ENCODE measurements around the gene DYRK1B. TPM values are rescaled to one million over a fixed set of nuclear protein-coding genes. Genes with fewer than 3 reads are reported as not detected.
"Not testable (repeated sequence)": the region's sequence is repeated elsewhere in the genome, so short reads cannot be mapped to it uniquely, and the experiment has no call there.

Gene DYRK1B
- total and polyA plus RNA-seq, 8 donors, result 6.2 to 20.6 (median 8.3) TPM

DNA sequence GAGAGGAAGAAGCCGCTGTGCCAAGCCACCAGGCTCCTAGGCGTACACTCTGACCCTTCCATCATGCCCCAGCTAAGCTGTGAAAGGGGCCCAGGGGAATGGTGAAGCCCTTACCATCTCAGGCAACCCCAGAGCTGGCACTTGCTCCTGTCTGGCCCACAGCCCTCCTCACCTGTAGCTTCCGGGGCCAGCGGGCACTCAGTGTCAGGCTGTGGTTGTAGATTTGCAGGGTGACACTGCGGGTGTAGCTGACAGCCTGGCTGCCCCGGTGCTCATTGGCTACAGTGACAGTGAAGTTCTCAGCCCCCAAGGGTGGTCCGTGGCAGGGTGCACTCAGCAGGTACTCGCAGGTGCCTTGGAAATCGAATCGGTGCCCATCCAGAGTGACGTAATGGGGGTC lies 42.5 kb upstream of the DYRK1B start:
- H3K27ac ChIP-seq, DNase-seq, H3K36me3 ChIP-seq, H3K27me3 ChIP-seq, H3K9me3 ChIP-seq, FAIRE-seq, H3K4me1 ChIP-seq, H3K4me3 ChIP-seq: not testable (repeated sequence)
- WGBS, 2 donors, result 94 to 100% methylated on average over 2 of the region's 11 CpGs
- intact Hi-C loops (cut with DNase I), result loop anchor here in 1 of 3 donors (5.0 kb wide), 1 partner anchor 59 kb away; no protein-coding TSS in a partner anchor
- peak in 1 of 4 donors; percentile 6 for ATAC-seq

DNA sequence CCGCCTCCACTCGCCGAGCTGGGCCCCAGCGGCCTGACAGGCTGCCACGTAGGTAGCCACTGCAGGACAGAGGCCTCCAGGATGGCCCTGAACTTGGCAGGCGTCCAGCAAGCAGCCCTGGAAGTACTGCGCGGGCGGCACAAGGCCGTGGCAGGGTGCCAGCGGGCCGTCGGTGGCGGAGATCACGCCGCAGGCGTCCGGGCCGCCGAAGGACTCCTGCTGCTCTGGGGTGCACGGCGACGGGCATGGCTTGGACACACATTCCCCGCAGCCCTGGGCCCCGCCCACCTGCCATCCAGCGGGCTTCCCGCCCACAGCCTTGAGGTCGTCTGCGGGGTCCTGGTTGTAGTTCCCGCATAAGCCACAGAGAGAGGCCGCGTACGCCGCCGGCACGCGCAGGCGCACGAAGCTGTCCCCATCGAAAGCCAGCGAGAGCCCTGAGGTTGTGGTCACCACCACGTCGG lies 41.5 kb upstream of the DYRK1B start:
- ATAC-seq (peak in 3 of 4 donors; percentile 14 to 76 (median 66)), DNase-seq (peak in 3 of 6 donors; percentile 40 to 63 (median 46))
- 46 to 60% methylated on average over 34 to 43 of the region's 43 CpGs for WGBS, 2 donors
- H3K4me1 ChIP-seq, H3K36me3 ChIP-seq, H3K27ac ChIP-seq, H3K27me3 ChIP-seq, H3K9me3 ChIP-seq, H3K4me3 ChIP-seq, FAIRE-seq: not testable (repeated sequence)
- intact Hi-C loops (cut with DNase I), result loop anchor here in 1 of 3 donors (5.0 kb wide), 1 partner anchor 58 kb away; no protein-coding TSS in a partner anchor

- H3K36me3 ChIP-seq, result no peaks in the 10 kb centered on the region
- WGBS, 2 donors, result 86 to 87% methylated on average over 1 of the region's 1 CpG
- H3K27me3 ChIP-seq, result no peaks in the 10 kb centered on the region
- ATAC-seq (no peak), DNase-seq (no peak), FAIRE-seq (no peak)
- no peak overlapping the region for H3K4me3 ChIP-seq
- TF ChIP-seq, protein P1, sequence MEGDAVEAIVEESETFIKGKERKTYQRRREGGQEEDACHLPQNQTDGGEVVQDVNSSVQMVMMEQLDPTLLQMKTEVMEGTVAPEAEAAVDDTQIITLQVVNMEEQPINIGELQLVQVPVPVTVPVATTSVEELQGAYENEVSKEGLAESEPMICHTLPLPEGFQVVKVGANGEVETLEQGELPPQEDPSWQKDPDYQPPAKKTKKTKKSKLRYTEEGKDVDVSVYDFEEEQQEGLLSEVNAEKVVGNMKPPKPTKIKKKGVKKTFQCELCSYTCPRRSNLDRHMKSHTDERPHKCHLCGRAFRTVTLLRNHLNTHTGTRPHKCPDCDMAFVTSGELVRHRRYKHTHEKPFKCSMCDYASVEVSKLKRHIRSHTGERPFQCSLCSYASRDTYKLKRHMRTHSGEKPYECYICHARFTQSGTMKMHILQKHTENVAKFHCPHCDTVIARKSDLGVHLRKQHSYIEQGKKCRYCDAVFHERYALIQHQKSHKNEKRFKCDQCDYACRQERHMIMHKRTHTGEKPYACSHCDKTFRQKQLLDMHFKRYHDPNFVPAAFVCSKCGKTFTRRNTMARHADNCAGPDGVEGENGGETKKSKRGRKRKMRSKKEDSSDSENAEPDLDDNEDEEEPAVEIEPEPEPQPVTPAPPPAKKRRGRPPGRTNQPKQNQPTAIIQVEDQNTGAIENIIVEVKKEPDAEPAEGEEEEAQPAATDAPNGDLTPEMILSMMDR (IDR thresholded peaks at IDR 0.05), result no peak
- H3K4me1 ChIP-seq, result no peaks in the 10 kb centered on the region
- no peaks in the 10 kb centered on the region for H3K9me3 ChIP-seq
- intact Hi-C loops (cut with DNase I), result no loop called here
- no peak overlapping the region for H3K27ac ChIP-seq
Measured at GRCh38 chr19:39874404-39874803, 40.4 kb upstream of the DYRK1B start.

DNA sequence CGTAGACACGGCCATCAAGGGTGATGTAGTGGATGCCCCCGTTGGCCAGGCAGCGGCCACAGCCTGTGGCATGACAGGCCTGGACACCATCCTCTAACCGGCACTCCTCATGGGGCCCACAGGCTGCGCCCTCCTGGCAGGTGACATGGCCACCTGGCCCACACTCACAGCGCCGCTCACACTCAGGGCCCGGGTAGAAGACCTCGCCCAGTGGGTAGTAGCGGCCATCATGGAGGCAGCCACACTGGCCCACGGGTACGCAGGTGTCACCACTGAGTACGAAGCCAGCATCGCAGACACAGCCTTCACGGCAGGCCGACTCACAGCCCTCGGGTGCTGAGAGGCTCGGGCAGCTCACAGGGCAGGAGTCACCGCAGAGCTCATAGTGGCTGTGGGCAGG lies 39.4 kb upstream of the DYRK1B start:
- intact Hi-C loops (cut with DNase I), result no loop called here
- no peaks in the 10 kb centered on the region for H3K4me1 ChIP-seq
- H3K27ac ChIP-seq, result no peak overlapping the region
- H3K4me3 ChIP-seq, result no peak overlapping the region
- DNase-seq, result no peak
- H3K27me3 ChIP-seq, result no peaks in the 10 kb centered on the region
- TF ChIP-seq, protein P1 (IDR thresholded peaks at IDR 0.05), result no peak
- no peak for FAIRE-seq
- WGBS, 2 donors, result 87 to 94% methylated on average over 20 of the region's 20 CpGs
- no peaks in the 10 kb centered on the region for H3K36me3 ChIP-seq
- no peaks in the 10 kb centered on the region for H3K9me3 ChIP-seq
- no peak for ATAC-seq

- 85 to 90% methylated on average over 47 of the region's 47 CpGs for WGBS, 2 donors
- H3K4me1 ChIP-seq, result no peaks in the 10 kb centered on the region
- TF ChIP-seq, protein P1 (IDR thresholded peaks at IDR 0.05), result no peak
- no peaks in the 10 kb centered on the region for H3K27me3 ChIP-seq
- H3K27ac ChIP-seq, result no peak overlapping the region
- H3K36me3 ChIP-seq, result no peaks in the 10 kb centered on the region
- H3K4me3 ChIP-seq, result no peak overlapping the region
- intact Hi-C loops (cut with DNase I), result no loop called here
- FAIRE-seq (no peak), ATAC-seq (no peak), DNase-seq (no peak)
- no peaks in the 10 kb centered on the region for H3K9me3 ChIP-seq
Measured at GRCh38 chr19:39871886-39872866, 38.2 kb upstream of the DYRK1B start.

- 87 to 91% methylated on average over 6 of the region's 6 CpGs for WGBS, 2 donors
- TF ChIP-seq, protein P1 (IDR thresholded peaks at IDR 0.05), result no peak
- FAIRE-seq, result no peak
- Histone ChIP-seq H3K9me3 (no peaks in the 10 kb centered on the region), H3K4me1 (no peaks in the 10 kb centered on the region), H3K4me3 (no peak overlapping the region), H3K27ac (no peak overlapping the region), H3K27me3 (no peaks in the 10 kb centered on the region), H3K36me3 (no peaks in the 10 kb centered on the region)
- intact Hi-C loops (cut with DNase I), result no loop called here
- no peak for DNase-seq
- no peak for ATAC-seq
Measured at GRCh38 chr19:39871362-39871761, 37.4 kb upstream of the DYRK1B start.
